Osteocyte (in vitro differentiated cells): ENCODE results near the gene PLCH2. TPM values are rescaled to one million over a fixed set of nuclear protein-coding genes. Genes with fewer than 3 reads are reported as not detected.

Experiments
- DNase-seq: peaks from one replicate; pipeline ENCODE4 v3.0.0; 2021; ENCODE audit warnings: mixed read lengths; ENCODE audit not compliant: unreplicated experiment; ENCODE audit errors: extremely low spot score
- H3K27ac Mint-ChIP-seq: one replicate; pipeline ENCODE4 v1.8.0; 2021; ENCODE audit warnings: mild to moderate bottlenecking, mixed read lengths; ENCODE audit not compliant: unreplicated experiment
- H3K27me3 Mint-ChIP-seq: one replicate; pipeline ENCODE4 v1.8.0; 2021; ENCODE audit warnings: mixed read lengths; ENCODE audit not compliant: unreplicated experiment
- H3K36me3 Mint-ChIP-seq: one replicate; pipeline ENCODE4 v1.8.0; 2021; ENCODE audit warnings: mixed read lengths; ENCODE audit not compliant: unreplicated experiment
- H3K4me1 Mint-ChIP-seq: one replicate; pipeline ENCODE4 v1.8.0; 2021; ENCODE audit warnings: mixed read lengths; ENCODE audit not compliant: unreplicated experiment
- H3K4me3 Mint-ChIP-seq: one replicate; pipeline ENCODE4 v1.8.0; 2021; ENCODE audit warnings: mild to moderate bottlenecking, moderate library complexity, mixed read lengths; ENCODE audit not compliant: unreplicated experiment
- H3K9me3 Mint-ChIP-seq: one replicate; pipeline ENCODE4 v1.8.0; 2021; ENCODE audit warnings: mixed read lengths; ENCODE audit not compliant: unreplicated experiment
- total RNA-seq: library from RNA; stranded (reverse); gene quantifications from 2 replicates; pipeline ENCODE4 v1.2.1, GENCODE V29; 2021
- TF ChIP-seq, protein P1 (sequence below): fragments of 200-600 bp; sonication (generic); IDR thresholded peaks from 2 replicates; pipeline ENCODE4 v1.5.0; 2021; ENCODE audit warnings: antibody characterized with exemption, mild to moderate bottlenecking, moderate library complexity

PLCH2 gene
- total RNA-seq, 1 donor from 2014 or later, result 12.6 TPM

GRCh38 chr1:2528966-2529783, 53.1 kb downstream of the PLCH2 start:
- H3K4me1 Mint-ChIP-seq, result peaks cover 53% of the 10 kb centered on the region
- no peaks in the 10 kb centered on the region for H3K9me3 Mint-ChIP-seq
- DNase-seq, result no peak
- no peaks in the 10 kb centered on the region for H3K27me3 Mint-ChIP-seq
- TF ChIP-seq, protein P1, sequence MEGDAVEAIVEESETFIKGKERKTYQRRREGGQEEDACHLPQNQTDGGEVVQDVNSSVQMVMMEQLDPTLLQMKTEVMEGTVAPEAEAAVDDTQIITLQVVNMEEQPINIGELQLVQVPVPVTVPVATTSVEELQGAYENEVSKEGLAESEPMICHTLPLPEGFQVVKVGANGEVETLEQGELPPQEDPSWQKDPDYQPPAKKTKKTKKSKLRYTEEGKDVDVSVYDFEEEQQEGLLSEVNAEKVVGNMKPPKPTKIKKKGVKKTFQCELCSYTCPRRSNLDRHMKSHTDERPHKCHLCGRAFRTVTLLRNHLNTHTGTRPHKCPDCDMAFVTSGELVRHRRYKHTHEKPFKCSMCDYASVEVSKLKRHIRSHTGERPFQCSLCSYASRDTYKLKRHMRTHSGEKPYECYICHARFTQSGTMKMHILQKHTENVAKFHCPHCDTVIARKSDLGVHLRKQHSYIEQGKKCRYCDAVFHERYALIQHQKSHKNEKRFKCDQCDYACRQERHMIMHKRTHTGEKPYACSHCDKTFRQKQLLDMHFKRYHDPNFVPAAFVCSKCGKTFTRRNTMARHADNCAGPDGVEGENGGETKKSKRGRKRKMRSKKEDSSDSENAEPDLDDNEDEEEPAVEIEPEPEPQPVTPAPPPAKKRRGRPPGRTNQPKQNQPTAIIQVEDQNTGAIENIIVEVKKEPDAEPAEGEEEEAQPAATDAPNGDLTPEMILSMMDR, result no peak
- H3K27ac Mint-ChIP-seq, result no peak overlapping the region
- H3K4me3 Mint-ChIP-seq, result peak overlapping the region; percentile 40
- H3K36me3 Mint-ChIP-seq, result no peaks in the 10 kb centered on the region

- Mint-ChIP-seq H3K9me3 (no peaks in the 10 kb centered on the region), H3K4me1 (peaks cover 53% of the 10 kb centered on the region), H3K36me3 (no peaks in the 10 kb centered on the region), H3K27me3 (no peaks in the 10 kb centered on the region), H3K27ac (no peak within 1 kb of the TSS), H3K4me3 (peak within 1 kb of the TSS; percentile 40)
- TF ChIP-seq, protein P1, result no peak
- DNase-seq, result no peak
Observed at GRCh38 chr1:2529784-2530512, 53.9 kb downstream of the PLCH2 start, which contains the start of gene HES5. HES5 (minus strand) TSS chr1:2530263; CDS start chr1:2530164, 99 bp downstream.

- no peak overlapping the region for H3K4me3 Mint-ChIP-seq
- TF ChIP-seq, protein P1, result no peak
- no peaks in the 10 kb centered on the region for H3K36me3 Mint-ChIP-seq
- no peak for DNase-seq
- H3K27me3 Mint-ChIP-seq, result no peaks in the 10 kb centered on the region
- H3K4me1 Mint-ChIP-seq, result peaks cover 55% of the 10 kb centered on the region
- H3K9me3 Mint-ChIP-seq, result no peaks in the 10 kb centered on the region
- no peak overlapping the region for H3K27ac Mint-ChIP-seq
Observed at GRCh38 chr1:2530513-2531361, 54.6 kb downstream of the PLCH2 start.

DNA sequence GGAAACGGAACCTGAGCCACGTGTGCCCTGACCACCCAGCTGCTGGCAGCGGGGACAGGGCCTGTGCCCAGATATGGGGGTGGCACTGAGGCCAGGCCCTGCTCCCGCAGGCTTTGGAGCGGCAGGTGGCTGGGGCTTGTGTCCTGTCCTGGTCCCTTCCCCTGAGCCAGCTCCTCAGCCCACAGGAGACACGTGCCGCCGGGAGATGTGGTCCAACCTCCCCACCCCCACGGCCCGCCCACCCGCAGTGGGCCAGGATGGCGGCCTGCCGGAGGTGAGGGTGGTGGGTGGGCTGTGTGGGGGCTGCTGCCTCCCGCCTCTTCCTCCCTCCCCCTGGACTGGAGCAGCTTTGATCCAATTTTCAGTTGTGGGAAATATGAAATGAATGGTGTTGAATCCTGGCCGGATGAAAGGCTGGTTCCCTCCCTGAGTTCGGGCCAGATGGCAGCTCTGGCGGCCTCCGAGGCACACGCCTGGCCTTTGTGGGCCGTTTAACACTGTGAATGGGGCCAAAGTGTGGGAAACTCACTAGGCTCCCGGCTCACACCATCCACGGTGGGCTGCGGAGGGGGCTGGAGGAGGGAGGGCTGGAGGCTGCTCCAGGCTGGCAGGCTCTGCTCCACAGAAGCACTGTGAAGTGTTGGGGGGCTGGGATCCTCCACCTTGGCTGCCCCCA, 56.5 kb downstream of the PLCH2 start:
- TF ChIP-seq, protein P1, result no peak
- peaks cover 45% of the 10 kb centered on the region for H3K4me1 Mint-ChIP-seq
- no peaks in the 10 kb centered on the region for H3K9me3 Mint-ChIP-seq
- no peaks in the 10 kb centered on the region for H3K36me3 Mint-ChIP-seq
- DNase-seq, result no peak
- H3K27me3 Mint-ChIP-seq, result no peaks in the 10 kb centered on the region
- no peak overlapping the region for H3K27ac Mint-ChIP-seq
- no peak overlapping the region for H3K4me3 Mint-ChIP-seq
